Vagina (tissue), 2 donors: Measurements from ENCODE around the gene MAIP1.

Experiments
- CTCF ChIP-seq, 3 experiments: fragments of 450-650 bp in 2 of 3; fragments of 200-600 bp in 1 of 3; sonication (generic) in 1 of 3; IDR thresholded peaks; one replicate each; pipeline ENCODE4 v1.5.1; 2017 to 2019; ENCODE audit warnings: antibody characterized with exemption in 3 of 3, mild to moderate bottlenecking in 2 of 3, moderate library complexity in 2 of 3
- POLR2A ChIP-seq, 2 donors: fragments of 450-650 bp; IDR thresholded peaks; one replicate each; pipeline ENCODE4 v1.6.1; 2017; ENCODE audit warnings: antibody characterized with exemption in 2 of 2, mild to moderate bottlenecking in 2 of 2, moderate library complexity in 2 of 2
- POLR2AphosphoS5 ChIP-seq, 2 donors: sonication (generic); formaldehyde crosslinking; IDR thresholded peaks; one replicate each; pipeline ENCODE4 v1.9.0; 2017; ENCODE audit warnings: antibody characterized with exemption in 2 of 2, mild to moderate bottlenecking in 2 of 2, low read depth in 1 of 2; ENCODE audit not compliant: insufficient read depth in 1 of 2

- TF ChIP-seq CTCF (IDR thresholded peaks at IDR 0.05) (no peak), POLR2AphosphoS5 (IDR thresholded peaks at IDR 0.05; ENCODE audit: insufficient read depth in 1 of 2, low read depth in 1 of 2) (no peak), POLR2A (IDR thresholded peaks at IDR 0.05) (no peak)
Measured at GRCh38 chr2:199987586-199987985, 32.2 kb downstream of the MAIP1 start.
